ENCODE measurements around the gene ERP27. TPM values are rescaled to one million over a fixed set of nuclear protein-coding genes. Genes with fewer than 3 reads are reported as not detected.

ERP27 gene
- total RNA-seq, 1 donor = not detected

GRCh38 chr12:14959463-14959862 is 21.1 kb upstream of the ERP27 start:
- Histone ChIP-seq H3K36me3 (ENCODE audit: insufficient read depth, low read length) (no peaks in the 10 kb centered on the region), H3K4me1 (ENCODE audit: insufficient read depth, low read length) (peaks cover 11% of the 10 kb centered on the region), H3K9me3 (ENCODE audit: low read depth, low read length) (no peaks in the 10 kb centered on the region), H2AFZ (ENCODE audit: low read length) (peak overlapping the region; percentile 39), H3K27me3 (ENCODE audit: insufficient read depth, low read length) (no peaks in the 10 kb centered on the region), H3K4me2 (ENCODE audit: insufficient read depth, low read length) (no peak overlapping the region), H3K27ac (ENCODE audit: low read depth, low read length) (no peak overlapping the region), H3K4me3 (ENCODE audit: insufficient read depth, low read length) (no peak overlapping the region), H3K79me2 (ENCODE audit: insufficient read depth, low read length) (no peaks in the 10 kb centered on the region), H4K20me1 (ENCODE audit: insufficient read depth, low read length) (no peaks in the 10 kb centered on the region)
- DNase-seq (ENCODE audit: insufficient read length, low spot score, missing footprints) = peak; percentile 21
- TF ChIP-seq, protein P1, sequence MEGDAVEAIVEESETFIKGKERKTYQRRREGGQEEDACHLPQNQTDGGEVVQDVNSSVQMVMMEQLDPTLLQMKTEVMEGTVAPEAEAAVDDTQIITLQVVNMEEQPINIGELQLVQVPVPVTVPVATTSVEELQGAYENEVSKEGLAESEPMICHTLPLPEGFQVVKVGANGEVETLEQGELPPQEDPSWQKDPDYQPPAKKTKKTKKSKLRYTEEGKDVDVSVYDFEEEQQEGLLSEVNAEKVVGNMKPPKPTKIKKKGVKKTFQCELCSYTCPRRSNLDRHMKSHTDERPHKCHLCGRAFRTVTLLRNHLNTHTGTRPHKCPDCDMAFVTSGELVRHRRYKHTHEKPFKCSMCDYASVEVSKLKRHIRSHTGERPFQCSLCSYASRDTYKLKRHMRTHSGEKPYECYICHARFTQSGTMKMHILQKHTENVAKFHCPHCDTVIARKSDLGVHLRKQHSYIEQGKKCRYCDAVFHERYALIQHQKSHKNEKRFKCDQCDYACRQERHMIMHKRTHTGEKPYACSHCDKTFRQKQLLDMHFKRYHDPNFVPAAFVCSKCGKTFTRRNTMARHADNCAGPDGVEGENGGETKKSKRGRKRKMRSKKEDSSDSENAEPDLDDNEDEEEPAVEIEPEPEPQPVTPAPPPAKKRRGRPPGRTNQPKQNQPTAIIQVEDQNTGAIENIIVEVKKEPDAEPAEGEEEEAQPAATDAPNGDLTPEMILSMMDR (IDR thresholded peaks at IDR 0.05; ENCODE audit: extremely low read depth, low read depth, low read length) = no peak

DNA sequence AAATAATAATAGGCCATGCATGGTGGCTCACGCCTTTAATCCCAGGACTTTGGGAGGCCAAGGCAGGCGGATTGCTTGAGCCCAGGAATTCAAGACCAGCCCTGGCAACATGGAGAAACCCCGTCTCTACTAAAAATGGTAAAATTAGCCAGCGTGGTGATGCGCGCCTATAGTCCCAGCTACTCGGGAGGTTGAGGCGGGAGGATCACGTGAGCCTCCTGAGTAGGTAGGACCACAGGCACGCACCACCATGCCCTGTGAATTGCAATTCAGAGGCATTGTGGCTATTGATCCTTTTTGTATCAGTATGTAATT is 20.7 kb upstream of the ERP27 start:
- no peaks in the 10 kb centered on the region for H3K36me3 ChIP-seq (ENCODE audit: insufficient read depth, low read length)
- no peak overlapping the region for H3K4me2 ChIP-seq (ENCODE audit: insufficient read depth, low read length)
- H3K27me3 ChIP-seq (ENCODE audit: insufficient read depth, low read length) = no peaks in the 10 kb centered on the region
- no peak overlapping the region for H3K4me3 ChIP-seq (ENCODE audit: insufficient read depth, low read length)
- H2AFZ ChIP-seq (ENCODE audit: low read length) = no peak overlapping the region
- no peaks in the 10 kb centered on the region for H3K9me3 ChIP-seq (ENCODE audit: low read depth, low read length)
- no peak for DNase-seq (ENCODE audit: insufficient read length, low spot score, missing footprints)
- no peak overlapping the region for H3K27ac ChIP-seq (ENCODE audit: low read depth, low read length)
- no peaks in the 10 kb centered on the region for H4K20me1 ChIP-seq (ENCODE audit: insufficient read depth, low read length)
- TF ChIP-seq, protein P1 (IDR thresholded peaks at IDR 0.05; ENCODE audit: extremely low read depth, low read depth, low read length) = no peak
- peaks cover 11% of the 10 kb centered on the region for H3K4me1 ChIP-seq (ENCODE audit: insufficient read depth, low read length)
- no peaks in the 10 kb centered on the region for H3K79me2 ChIP-seq (ENCODE audit: insufficient read depth, low read length)

DNA sequence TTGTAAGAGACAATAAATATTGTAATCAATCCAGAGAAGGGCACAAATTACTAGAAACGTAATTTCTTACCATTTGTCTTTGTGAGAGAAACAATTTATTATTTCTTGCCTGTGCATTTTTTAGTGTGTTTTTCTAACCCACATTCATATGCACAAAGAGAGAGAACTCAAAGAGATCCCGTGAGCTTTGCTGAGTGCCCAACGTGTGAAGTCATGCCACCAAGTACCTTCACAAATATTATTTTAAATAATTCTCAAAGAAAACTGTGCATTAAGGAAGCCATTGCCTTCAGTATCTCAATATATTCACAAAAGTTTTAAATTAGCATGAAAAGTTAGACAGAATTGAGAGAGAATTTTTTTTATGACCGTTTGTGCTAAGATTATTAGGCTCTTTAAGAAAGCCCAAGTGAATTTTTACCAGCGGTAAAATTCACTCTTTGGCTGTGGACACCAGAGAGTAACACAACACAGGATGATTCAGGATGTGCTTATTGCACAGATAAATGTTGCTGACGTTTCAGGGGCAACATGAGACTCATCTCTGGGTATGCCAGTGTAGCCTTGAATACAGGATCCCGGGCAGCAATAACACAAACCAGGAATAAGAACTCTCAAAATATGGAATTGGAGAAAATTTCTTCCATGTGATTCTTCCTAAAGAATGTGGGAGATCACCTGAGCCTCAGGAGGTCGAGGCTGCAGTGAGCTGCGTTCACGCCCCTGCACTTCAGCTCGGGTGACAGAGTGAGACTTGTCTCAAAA is 20.2 kb upstream of the ERP27 start:
- TF ChIP-seq, protein P1 (IDR thresholded peaks at IDR 0.05; ENCODE audit: extremely low read depth, low read depth, low read length) = no peak
- Histone ChIP-seq H3K27ac (ENCODE audit: low read depth, low read length) (no peak overlapping the region), H3K4me2 (ENCODE audit: insufficient read depth, low read length) (no peak overlapping the region), H3K36me3 (ENCODE audit: insufficient read depth, low read length) (no peaks in the 10 kb centered on the region), H3K9me3 (ENCODE audit: low read depth, low read length) (no peaks in the 10 kb centered on the region), H2AFZ (ENCODE audit: low read length) (no peak overlapping the region), H3K4me1 (ENCODE audit: insufficient read depth, low read length) (peaks cover 11% of the 10 kb centered on the region), H3K4me3 (ENCODE audit: insufficient read depth, low read length) (no peak overlapping the region), H3K27me3 (ENCODE audit: insufficient read depth, low read length) (no peaks in the 10 kb centered on the region), H4K20me1 (ENCODE audit: insufficient read depth, low read length) (no peaks in the 10 kb centered on the region), H3K79me2 (ENCODE audit: insufficient read depth, low read length) (no peaks in the 10 kb centered on the region)
- DNase-seq (ENCODE audit: insufficient read length, low spot score, missing footprints) = no peak

- Histone ChIP-seq H3K27ac (ENCODE audit: low read depth, low read length) (no peak overlapping the region), H3K79me2 (ENCODE audit: insufficient read depth, low read length) (no peaks in the 10 kb centered on the region)
- TF ChIP-seq, protein P1 (IDR thresholded peaks at IDR 0.05; ENCODE audit: extremely low read depth, low read depth, low read length) = no peak
Observed at GRCh38 chr12:14957551-14958168, 19.3 kb upstream of the ERP27 start.

More at GRCh38 chr12:14957551-14958168, 19.3 kb upstream of the ERP27 start:
- Histone ChIP-seq H2AFZ (ENCODE audit: low read length) (peak overlapping the region; percentile 54), H3K36me3 (ENCODE audit: insufficient read depth, low read length) (no peaks in the 10 kb centered on the region), H3K4me2 (ENCODE audit: insufficient read depth, low read length) (no peak overlapping the region), H4K20me1 (ENCODE audit: insufficient read depth, low read length) (no peaks in the 10 kb centered on the region), H3K9me3 (ENCODE audit: low read depth, low read length) (no peaks in the 10 kb centered on the region), H3K4me3 (ENCODE audit: insufficient read depth, low read length) (no peak overlapping the region), H3K4me1 (ENCODE audit: insufficient read depth, low read length) (peaks cover 14% of the 10 kb centered on the region), H3K27me3 (ENCODE audit: insufficient read depth, low read length) (no peaks in the 10 kb centered on the region)
- DNase-seq (ENCODE audit: insufficient read length, low spot score, missing footprints) = no peak
